SH-SY5Y (cell line): ENCODE results near the gene CYSLTR2.

Source experiments
- GATA2 ChIP-seq: IDR thresholded peaks from 2 replicates; pipeline ENCODE4 v1.6.1; 2011; ENCODE audit warnings: mild to moderate bottlenecking, low read depth, low read length
- GATA3 ChIP-seq: IDR thresholded peaks from 2 replicates; pipeline ENCODE4 v1.6.1; 2011; ENCODE audit warnings: low read depth, mild to moderate bottlenecking, low read length, moderate library complexity

Gene CYSLTR2

GRCh38 chr13:48653472-48653939 is at the start of gene CYSLTR2:
CYSLTR2 (plus strand) TSS chr13:48653929; CDS start chr13:48706818, 52,889 bp downstream.
- TF ChIP-seq GATA3 = no peak
- TF ChIP-seq GATA2 = no peak

- TF ChIP-seq GATA3 (no peak), GATA2 (no peak)
Observed at GRCh38 chr13:48615049-48615448, 38.7 kb upstream of the CYSLTR2 start.

DNA sequence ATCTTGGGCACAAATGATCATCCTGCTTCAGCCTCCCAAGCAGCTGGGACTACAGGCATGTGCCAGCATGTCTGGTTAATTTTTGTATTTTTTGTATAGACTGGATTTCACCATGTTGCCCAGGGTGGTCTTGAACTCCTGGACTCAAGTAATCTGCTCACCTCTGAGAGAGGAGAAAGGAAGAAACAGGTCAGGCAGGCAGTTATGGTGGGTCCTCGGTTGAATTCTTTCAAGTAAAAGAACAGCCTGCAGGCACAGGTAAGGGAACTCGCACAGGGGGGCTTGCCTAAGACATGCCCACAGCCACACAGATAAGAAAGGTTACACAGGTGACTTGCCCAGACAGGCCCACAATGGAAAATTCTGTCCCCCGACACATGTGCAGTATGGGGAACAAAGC is 34.8 kb upstream of the CYSLTR2 start:
- TF ChIP-seq GATA2 (no peak), GATA3 (no peak)

GRCh38 chr13:48621056-48621455 is 32.7 kb upstream of the CYSLTR2 start:
- TF ChIP-seq GATA2 = no peak
- TF ChIP-seq GATA3 = no peak

DNA sequence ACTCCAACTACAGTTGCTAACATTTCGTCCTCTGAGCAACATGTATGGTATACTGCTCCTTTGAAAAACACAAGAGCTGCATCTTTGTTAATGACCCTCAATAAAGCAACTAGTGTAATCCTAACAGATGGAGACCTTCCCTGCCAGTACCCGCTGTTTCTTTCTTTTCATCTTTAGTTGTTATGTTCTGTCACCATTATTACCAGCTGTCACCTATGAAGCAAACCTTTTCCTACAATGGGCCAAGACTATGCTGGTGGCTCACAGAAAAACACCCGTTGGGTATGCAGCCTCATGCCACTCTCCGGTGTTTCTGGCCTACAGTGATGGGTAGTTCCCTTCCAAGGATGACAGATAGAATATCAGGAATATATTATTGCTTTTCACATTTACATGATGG is 29.7 kb upstream of the CYSLTR2 start:
- TF ChIP-seq GATA2 (no peak), GATA3 (no peak)

DNA sequence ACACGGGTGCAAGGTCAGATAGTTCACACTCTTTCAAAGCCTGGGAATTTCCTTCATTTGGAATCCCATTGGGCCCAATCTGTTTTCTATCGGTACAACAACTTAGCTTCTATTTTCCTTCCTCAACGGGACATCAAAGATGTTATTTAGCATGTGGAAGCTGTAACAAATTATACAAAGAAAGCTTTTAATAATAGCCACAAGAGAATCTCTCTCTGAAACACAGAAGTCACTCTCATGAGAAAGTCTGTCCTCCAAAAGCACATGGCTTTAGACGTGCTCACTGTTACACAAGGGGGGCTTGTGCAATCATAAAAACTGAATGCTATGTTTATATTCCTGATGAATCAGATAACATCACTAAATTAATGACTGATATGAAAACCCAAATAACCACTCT is 28.9 kb upstream of the CYSLTR2 start:
- TF ChIP-seq GATA3 (no peak), GATA2 (no peak)

- no peak for TF ChIP-seq GATA3
- no peak for TF ChIP-seq GATA2
Observed at GRCh38 chr13:48625413-48626076, 28.2 kb upstream of the CYSLTR2 start.

GRCh38 chr13:48626077-48626449 is 27.7 kb upstream of the CYSLTR2 start:
- TF ChIP-seq GATA2 (no peak), GATA3 (no peak)

- TF ChIP-seq GATA3 = no peak
- TF ChIP-seq GATA2 = no peak
Observed at GRCh38 chr13:48626726-48627451, 26.8 kb upstream of the CYSLTR2 start.

GRCh38 chr13:48629277-48629676 is 24.5 kb upstream of the CYSLTR2 start:
- TF ChIP-seq GATA3 (no peak), GATA2 (no peak)

GRCh38 chr13:48630291-48630690 is 23.4 kb upstream of the CYSLTR2 start:
- TF ChIP-seq GATA3 (no peak), GATA2 (no peak)

DNA sequence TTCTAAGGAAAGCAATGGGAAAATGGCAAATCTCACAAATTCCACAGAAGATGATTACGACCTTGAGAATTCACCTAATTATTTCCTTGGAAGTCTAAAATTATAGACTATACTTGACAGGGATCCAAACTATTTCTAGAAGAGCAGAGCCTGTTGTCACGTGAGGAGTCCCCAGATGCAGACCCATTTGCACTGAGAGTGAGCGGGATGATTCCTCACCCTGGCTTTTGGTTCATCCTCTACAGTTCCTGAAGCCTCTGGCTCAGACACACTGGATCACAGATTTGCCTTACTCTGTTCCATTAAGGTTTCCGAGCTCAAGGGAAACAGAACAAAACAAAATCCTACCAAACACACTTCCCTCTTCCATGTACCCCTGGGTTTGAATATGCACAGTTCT is 23.0 kb upstream of the CYSLTR2 start:
- TF ChIP-seq GATA2 (no peak), GATA3 (no peak)

- no peak for TF ChIP-seq GATA2
- no peak for TF ChIP-seq GATA3
Observed at GRCh38 chr13:48631441-48631840, 22.3 kb upstream of the CYSLTR2 start.

DNA sequence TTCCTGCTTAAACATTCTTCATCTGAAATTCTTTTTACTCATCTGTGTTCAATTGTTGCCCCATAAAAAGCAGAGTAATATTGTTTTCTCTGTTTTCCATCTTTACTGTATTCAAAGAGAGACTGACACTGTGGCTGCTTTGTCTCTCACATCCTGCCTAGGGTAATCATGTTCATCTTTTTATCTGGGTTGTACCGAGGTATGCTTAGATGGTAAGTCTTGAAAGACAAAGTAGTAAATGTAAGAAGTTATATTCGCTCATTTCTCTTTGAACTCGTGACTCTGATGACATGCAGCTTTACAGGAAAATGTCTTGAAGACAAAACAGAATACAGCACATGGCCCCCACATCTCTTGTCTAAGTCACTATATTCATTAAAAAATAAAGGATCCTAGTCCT is 20.0 kb upstream of the CYSLTR2 start:
- no peak for TF ChIP-seq GATA3
- no peak for TF ChIP-seq GATA2

GRCh38 chr13:48634636-48635035 is 19.1 kb upstream of the CYSLTR2 start:
- TF ChIP-seq GATA2 (no peak), GATA3 (no peak)
